Measurements from ENCODE around the gene MATN1. TPM values are rescaled to one million over a fixed set of nuclear protein-coding genes. Genes with fewer than 3 reads are reported as not detected.

Gene MATN1
- total RNA-seq, 1 donor from 2014 or later = 0.22 TPM

DNA sequence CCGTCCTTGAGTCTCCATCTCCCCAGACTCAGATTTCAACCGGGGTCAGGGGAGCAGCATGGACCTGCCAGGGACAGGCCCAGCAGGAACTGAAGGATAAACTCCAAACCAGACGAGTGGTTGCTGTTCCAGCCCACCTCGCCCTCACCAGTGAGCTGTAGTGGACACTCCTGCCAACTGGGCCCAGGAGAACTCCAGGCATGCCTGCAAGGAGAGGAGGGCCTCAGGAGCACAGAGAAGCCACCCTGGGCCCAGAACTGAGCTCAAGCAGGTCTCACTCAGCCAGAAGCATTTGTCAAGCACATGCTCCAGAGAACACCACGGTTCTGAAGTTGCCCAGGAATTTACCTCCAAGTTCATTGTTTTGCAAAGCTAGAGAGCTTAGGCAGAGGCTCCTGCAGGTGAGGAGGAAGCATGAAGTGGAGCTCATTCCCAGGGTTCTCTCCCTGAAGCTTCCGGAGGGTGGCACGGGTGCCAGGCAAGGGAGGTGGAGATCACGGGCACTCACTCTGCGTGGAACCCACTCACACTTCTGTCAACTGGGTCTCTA is 61.0 kb downstream of the MATN1 start:
- TF ChIP-seq, protein P1, sequence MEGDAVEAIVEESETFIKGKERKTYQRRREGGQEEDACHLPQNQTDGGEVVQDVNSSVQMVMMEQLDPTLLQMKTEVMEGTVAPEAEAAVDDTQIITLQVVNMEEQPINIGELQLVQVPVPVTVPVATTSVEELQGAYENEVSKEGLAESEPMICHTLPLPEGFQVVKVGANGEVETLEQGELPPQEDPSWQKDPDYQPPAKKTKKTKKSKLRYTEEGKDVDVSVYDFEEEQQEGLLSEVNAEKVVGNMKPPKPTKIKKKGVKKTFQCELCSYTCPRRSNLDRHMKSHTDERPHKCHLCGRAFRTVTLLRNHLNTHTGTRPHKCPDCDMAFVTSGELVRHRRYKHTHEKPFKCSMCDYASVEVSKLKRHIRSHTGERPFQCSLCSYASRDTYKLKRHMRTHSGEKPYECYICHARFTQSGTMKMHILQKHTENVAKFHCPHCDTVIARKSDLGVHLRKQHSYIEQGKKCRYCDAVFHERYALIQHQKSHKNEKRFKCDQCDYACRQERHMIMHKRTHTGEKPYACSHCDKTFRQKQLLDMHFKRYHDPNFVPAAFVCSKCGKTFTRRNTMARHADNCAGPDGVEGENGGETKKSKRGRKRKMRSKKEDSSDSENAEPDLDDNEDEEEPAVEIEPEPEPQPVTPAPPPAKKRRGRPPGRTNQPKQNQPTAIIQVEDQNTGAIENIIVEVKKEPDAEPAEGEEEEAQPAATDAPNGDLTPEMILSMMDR (IDR thresholded peaks at IDR 0.05; ENCODE audit: partially characterized antibody, unreplicated experiment) = no peak
- H3K36me3 Mint-ChIP-seq (ENCODE audit: unreplicated experiment) = no peaks in the 10 kb centered on the region
- peaks cover 14% of the 10 kb centered on the region for H3K4me1 Mint-ChIP-seq (ENCODE audit: low read depth, unreplicated experiment)
- H3K27me3 Mint-ChIP-seq (ENCODE audit: unreplicated experiment) = peaks cover 10% of the 10 kb centered on the region
- no peak for DNase-seq
- H3K4me3 Mint-ChIP-seq (ENCODE audit: unreplicated experiment) = no peak overlapping the region
- H3K27ac Mint-ChIP-seq (ENCODE audit: unreplicated experiment) = no peak overlapping the region
- H3K9me3 Mint-ChIP-seq (ENCODE audit: unreplicated experiment) = peaks cover 4% of the 10 kb centered on the region

DNA sequence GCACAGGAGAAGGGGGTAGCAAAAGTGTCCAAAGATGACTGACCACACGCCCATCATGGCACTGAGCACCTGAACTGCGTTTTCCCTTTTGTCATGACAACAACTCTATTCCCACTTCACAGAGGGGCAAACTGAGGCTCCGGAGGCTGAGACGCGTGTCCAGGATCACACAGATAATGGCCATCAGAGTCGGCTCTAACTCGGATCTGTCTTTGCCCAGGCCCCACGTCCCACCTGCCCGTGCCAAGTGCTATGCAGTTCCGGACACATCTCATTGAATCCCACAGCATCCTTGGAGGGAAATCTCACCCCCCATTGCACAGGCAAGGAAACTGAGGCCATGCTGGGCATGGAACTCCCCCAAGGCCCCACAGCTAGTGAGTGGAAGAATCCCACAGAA is 62.1 kb downstream of the MATN1 start:
- no peak for DNase-seq
- Mint-ChIP-seq H3K4me3 (ENCODE audit: unreplicated experiment) (no peak overlapping the region), H3K36me3 (ENCODE audit: unreplicated experiment) (no peaks in the 10 kb centered on the region), H3K4me1 (ENCODE audit: low read depth, unreplicated experiment) (peaks cover 10% of the 10 kb centered on the region), H3K27ac (ENCODE audit: unreplicated experiment) (no peak overlapping the region), H3K27me3 (ENCODE audit: unreplicated experiment) (peaks cover 10% of the 10 kb centered on the region), H3K9me3 (ENCODE audit: unreplicated experiment) (peaks cover 4% of the 10 kb centered on the region)
- TF ChIP-seq, protein P1 (IDR thresholded peaks at IDR 0.05; ENCODE audit: partially characterized antibody, unreplicated experiment) = no peak

Small RNA genes lying within 50 kb of the gene (microRNA-seq; reads per million reads assigned to microRNA genes)
- gene MIR4420 (ENCODE audit: unreplicated experiment) = not detected

Other genes with a start within 250 kb of the MATN1 start
- gene LAPTM5, start 34.2 kb upstream of the MATN1 start, total RNA-seq (ENCODE audit: unreplicated experiment) = 0.56 TPM
- gene SDC3, start 185.2 kb upstream of the MATN1 start, total RNA-seq (ENCODE audit: unreplicated experiment) = 41.7 TPM

Data from glutamatergic neuron (in vitro differentiated cells).